GM21825 (cell line): ENCODE data around the gene ANKS1B.

ENCODE experiments used
- ATAC-seq: cut with Tn5 transposase; IDR thresholded peaks from one replicate; pipeline ENCODE4 v1.9.1; 2021; ENCODE audit warnings: mild to moderate bottlenecking, moderate library complexity; ENCODE audit not compliant: unreplicated experiment

ANKS1B gene

GRCh38 chr12:99142651-99143050 is 842.1 kb downstream of the ANKS1B start:
- ATAC-seq, result no peak

DNA sequence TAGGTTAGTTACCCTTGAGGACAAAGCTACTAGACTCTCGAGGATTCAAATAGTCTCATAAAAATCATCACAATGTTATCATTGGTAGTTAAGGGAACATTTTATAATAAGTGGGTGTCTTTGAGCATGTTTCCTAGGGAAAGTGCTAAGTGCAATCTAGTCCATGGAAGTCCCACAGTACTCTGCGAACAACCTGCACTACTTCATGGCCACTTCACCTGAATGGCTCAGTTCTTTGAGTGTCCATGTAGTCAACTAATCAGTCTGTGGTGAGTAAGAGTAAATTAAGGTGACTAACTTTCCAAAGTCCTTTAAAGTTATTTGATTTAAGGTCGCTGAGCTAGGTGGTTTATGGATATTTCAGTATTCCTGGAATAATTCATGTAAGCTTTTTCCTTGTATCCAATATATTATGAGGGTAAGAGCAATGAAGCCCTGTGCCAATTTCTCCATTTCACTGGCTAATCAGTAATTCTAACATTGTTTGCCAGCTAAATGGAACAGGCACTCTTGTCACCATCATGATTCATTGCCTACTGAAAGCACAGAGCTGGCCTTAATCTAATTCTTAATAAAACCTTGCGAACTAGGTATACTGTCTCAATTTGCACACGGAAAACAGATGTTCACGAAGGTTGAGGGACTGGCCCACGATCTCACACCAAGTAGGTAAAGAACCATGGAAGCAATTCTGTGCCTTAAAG is 844.6 kb downstream of the ANKS1B start:
- no peak for ATAC-seq

DNA sequence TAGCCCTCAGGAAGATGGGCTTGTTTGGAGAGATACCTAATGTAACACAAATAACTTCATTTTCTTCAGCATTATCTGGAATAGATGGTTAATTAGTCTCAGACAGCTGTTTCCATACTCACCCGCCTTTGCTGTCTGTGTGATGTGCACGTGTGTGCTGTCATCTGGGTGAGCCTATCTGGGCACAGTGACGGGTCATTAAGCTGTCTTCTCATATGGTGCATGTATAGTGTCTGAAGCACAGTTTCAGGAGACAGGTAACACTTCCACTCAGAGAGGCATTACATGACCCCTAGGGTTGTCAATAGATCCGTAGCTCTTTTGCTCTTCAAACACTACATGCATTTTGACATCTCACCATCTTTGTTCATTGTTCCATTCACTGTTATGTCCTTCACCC is 846.3 kb downstream of the ANKS1B start:
- no peak for ATAC-seq

- no peak for ATAC-seq
Observed at GRCh38 chr12:99137124-99137855, 847.4 kb downstream of the ANKS1B start.

- ATAC-seq, result no peak
Observed at GRCh38 chr12:99136516-99136915, 848.2 kb downstream of the ANKS1B start.

DNA sequence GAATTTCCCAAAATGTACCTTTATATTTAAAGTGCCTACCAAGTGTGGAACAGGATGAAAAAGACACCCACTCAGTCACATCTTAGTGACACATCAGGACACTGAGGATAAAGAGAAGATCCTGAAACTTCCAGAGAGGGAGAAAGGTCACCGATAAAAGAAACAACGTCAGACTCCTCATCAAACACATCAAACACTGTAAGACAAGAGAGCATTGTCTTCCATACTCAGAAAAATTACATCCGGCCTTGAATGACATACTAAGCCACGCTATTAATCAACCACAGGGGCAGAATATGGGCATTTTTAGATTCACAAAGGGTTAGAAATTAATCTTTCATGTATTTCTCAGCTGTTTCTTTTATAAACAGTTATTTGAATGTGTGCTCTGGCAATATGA is 849.4 kb downstream of the ANKS1B start:
- ATAC-seq, result no peak

DNA sequence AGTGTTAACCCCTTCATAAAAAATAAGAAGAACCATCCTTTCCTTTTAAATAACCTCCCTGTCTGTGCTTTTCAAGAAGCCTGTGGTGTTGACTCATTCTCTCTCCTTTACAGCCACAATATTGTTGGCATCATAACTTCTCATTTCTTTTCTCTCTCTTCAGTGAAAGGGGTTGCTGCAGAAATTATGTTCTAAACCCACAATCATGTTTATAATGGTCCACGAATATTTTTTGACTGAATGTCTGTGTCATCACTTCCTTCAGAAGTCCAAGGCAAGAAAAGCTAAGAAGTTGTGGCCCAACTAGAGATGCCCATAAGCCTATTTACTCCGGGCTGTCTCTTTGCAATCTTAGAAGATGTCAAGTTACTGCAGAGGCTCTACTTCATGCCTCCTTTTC is 851.3 kb downstream of the ANKS1B start:
- no peak for ATAC-seq

DNA sequence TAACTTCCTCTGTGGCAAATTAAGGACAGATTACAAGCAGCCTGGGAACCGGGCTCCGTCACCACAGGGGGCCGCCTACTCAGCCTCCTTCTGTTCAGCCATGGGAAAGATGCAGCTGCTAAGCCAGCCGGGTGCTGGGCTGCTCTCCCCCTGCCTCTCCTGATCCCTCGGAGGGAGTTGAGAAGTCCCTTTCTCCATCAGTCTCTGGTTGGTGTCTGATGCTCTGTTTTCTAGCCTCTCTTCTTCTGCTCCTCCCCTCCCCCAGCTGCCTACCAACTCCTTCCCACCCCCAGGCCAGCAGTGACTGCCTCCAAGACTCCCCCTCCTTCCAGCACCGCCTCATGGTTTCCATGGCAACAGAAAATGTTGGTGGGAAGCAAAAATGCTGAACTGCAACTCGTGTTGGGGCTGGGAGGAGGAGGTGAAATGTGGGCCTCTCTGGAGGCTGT is 853.0 kb downstream of the ANKS1B start:
- ATAC-seq, result no peak

DNA sequence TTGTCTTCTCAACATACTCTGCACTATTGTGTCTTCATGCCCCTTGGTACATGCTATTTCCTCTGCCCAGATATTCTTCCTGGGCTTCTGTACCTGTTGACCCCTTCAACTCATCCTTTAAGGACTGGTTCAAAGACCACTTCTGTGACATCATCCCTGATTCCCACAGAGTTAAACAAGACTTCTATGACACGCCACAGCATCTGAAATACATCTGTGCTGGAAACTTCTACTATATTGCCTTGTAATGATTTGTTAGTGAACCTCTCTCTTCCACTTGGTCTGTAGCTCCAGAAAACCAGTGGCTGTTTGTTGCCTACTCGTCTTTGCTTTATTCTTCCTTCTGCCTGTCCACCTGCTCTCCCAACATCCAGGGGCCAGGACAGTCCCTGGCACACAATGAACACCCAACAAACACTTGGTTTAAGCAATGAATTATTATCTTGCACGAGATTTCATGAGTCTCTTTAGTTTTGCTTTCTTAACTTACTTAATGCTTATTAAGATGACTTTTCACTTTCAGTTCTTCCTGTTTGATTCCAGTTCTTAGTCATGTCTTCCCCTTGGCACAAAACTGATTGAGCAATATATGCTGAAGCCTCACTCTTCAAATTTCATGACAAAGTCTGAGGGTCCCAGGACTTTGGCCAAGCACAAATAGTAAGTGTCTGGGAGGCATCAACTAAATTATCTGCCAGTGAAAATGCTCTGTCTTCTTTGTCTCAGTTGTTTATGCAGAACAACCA is 853.8 kb downstream of the ANKS1B start:
- peak; percentile 93 for ATAC-seq

GRCh38 chr12:99128246-99128802 is 856.4 kb downstream of the ANKS1B start:
- ATAC-seq, result no peak

DNA sequence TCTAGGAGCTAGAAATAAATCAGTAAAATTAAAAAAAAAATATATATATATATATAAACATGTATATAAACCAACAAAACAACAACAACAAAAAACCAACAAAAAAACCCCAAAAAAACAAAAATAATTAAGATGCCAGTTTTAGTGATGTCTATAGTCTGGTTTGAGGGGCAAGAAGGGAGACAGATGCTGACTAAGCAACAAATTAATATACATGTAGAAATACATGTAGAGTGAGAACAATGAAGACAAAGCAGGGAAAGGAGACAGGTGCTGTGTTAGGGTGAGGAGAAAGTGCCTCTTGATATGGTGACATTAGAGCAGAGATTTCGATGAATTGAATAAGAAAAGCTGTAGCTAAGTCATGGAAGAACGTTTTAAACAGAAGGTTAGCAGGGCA is 861.8 kb downstream of the ANKS1B start:
- ATAC-seq, result no peak

- ATAC-seq, result no peak
Observed at GRCh38 chr12:99122496-99122895, 862.2 kb downstream of the ANKS1B start.

DNA sequence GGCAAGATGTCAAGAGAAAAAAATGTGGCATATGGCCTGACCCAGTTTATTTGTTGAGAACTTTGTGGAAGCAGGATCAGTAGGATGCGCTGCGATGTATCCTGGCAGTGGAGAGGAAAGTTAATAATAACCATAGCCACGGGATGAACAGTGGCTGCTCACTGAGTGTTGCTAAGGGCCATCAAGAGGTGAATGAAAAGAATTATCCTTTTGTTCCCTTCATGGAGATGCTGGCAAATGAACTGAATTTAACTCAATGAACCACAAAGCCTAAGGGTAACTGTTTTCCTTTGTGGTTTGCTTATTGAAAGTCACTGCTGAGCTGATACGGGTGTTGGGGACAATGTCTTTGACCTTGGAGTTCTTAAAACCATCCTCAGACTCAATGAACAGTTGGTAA is 863.2 kb downstream of the ANKS1B start:
- no peak for ATAC-seq

GRCh38 chr12:99119943-99120342 is 864.8 kb downstream of the ANKS1B start:
- ATAC-seq, result no peak

GRCh38 chr12:99119449-99119848 is 865.3 kb downstream of the ANKS1B start:
- no peak for ATAC-seq

DNA sequence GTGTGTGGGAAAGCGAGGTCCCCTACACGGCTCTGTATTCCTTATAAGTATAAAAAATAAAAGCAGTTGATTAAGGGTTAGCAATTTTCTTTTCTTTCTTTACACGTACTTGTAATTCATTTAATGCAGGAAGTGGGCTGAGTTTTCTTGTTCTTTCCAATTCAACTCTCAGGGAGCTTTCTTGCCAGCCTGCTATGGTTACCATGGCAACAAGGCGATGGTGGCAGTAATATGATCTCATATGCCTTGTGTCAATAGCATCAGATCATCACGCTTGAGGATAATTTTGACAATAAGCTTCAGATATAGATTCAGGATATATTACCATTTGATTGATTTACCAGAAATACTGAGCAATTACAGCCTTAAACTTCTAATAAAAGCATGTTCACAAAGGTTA is 873.1 kb downstream of the ANKS1B start:
- no peak for ATAC-seq

DNA sequence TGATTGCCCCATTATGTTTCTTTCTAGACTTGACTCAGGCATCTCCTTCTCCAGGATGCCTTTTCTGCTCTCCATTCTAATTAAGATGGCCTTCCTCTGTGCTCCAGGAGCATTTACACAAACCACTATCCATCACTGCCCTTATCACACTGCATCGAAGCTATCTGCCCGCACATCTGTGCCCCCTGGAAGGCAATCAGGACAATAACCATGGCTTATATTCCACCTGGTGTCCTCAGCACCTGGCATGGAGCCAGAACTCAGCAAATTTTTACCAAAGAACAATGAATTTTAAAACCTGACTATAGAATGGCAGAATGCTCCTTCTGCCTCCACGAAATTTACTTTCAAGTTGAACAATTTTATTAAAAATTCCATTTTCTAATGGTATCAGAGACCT is 873.9 kb downstream of the ANKS1B start:
- ATAC-seq, result no peak

DNA sequence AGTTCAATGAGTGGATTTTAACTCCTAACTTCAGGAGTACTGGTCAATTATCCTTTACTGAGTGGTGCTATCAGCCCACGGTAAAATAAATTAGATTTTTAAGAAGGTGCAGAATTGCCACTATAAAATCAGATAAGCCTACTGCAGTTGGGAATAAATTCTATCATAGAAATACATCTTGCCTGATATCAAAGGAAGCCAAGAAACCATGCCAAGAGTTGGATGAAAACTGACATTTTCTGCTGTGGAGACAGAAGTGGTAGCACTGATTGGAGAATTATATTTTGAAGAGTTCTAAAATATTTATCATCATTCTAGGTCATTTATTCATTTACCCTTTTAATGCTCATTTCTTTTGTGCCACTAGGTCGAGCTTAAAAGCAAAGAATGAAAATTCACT is 874.5 kb downstream of the ANKS1B start:
- ATAC-seq, result no peak

GRCh38 chr12:99108924-99109323 is 875.8 kb downstream of the ANKS1B start:
- no peak for ATAC-seq

DNA sequence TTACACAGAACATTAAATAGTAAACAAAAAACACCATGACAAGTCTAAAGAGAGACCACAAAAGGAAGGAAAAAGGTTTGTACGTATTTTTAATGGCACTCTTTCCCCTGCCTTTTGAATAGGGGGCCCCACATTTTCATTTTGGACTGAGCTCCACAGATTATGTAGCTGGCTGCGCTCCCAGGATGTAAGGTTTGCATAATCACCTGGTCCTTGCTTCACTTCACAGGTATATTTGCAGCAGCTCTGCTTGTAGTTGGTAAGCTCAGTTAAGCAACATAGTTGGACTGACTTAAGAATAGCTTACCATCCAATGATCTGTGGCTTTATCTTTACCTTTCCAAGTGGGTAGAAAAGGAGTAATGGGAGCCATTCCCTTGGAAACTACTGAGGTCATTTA is 885.0 kb downstream of the ANKS1B start:
- no peak for ATAC-seq

DNA sequence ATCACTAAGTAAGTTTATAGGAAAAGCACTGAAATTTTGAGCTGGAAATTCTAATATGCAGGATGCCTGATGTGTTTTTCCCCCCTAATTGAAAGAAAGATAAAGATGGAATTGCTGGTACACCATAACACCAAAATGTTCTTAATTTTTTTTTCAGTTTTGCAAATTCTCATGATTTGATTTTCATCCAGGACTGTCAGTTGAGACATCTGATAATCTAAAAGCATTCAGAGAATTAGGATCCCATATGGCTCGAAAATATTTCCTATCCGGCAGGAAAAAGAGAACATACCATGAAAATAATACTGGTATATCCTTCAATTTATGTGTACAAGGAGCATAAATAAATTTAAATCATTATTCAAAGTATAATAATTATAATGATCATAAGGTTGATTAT is 887.6 kb downstream of the ANKS1B start:
- no peak for ATAC-seq

DNA sequence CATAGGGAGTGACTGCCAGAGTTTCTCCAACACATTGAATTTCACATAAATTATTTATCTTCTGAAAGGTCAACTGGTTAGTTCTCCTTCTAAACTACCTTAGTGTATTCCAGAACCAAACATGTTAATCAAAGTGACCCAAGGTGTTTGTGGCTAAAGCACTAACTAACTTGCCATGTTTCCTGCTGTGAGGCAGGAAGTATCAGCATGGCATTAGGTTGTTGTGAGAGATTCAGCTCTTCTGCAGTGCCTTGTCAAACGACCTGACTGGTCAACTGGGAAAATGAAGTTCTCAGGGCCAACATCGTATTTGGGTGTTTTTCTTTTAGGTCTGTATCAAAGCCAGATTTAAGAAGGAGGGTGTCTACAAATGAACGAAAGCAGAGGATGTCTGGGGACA is 891.6 kb downstream of the ANKS1B start:
- ATAC-seq, result no peak
